CD4-positive, alpha-beta T cell (primary cell): Measurements from ENCODE around the gene DOCK4. TPM values are rescaled to one million over a fixed set of nuclear protein-coding genes. Genes with fewer than 3 reads are reported as not detected.

Experiments
- ATAC-seq: fragments of 200-7000 bp; cut with Tn5 transposase; one replicate; pipeline ENCODE4 v1.10.0; 2022; ENCODE audit warnings: mild to moderate bottlenecking; ENCODE audit not compliant: poor library complexity
- CTCF ChIA-PET: fragments of 350-600 bp; sonication (Branson Sonifier 250); formaldehyde crosslinking; loops from one replicate; lab custom pipeline; 2021; ENCODE audit warnings: antibody characterized with exemption, inconsistent platforms; lab: Charles Lee
- POLR2A ChIA-PET: fragments of 350-600 bp; sonication (Branson Sonifier 250); formaldehyde crosslinking; loops from one replicate; lab custom pipeline; 2021; ENCODE audit warnings: antibody characterized with exemption, inconsistent platforms; lab: Charles Lee
- DNase-seq, 14 experiments: peaks; one replicate each; pipeline ENCODE4 v3.0.0-alpha.2; 2013 to 2020; ENCODE audit warnings: mixed read lengths in 2 of 14
- H3K27ac ChIP-seq, 2 donors: one replicate each; pipeline versions ENCODE4 v1.5.1 to v1.7.0; 2013; ENCODE audit warnings: low read length in 2 of 2, low read depth in 1 of 2, mild to moderate bottlenecking in 1 of 2
- H3K27me3 ChIP-seq, 2 experiments: 1 replicate in 1 of 2; 2 replicates in 1 of 2; pipeline versions ENCODE4 v1.6.1 to v1.7.0; 2013; ENCODE audit warnings: low read length in 2 of 2, control low read depth in 1 of 2, mild to moderate bottlenecking in 1 of 2, moderate library complexity in 1 of 2; ENCODE audit not compliant: insufficient read depth in 2 of 2, control insufficient read depth in 1 of 2
- H3K36me3 ChIP-seq: one replicate; pipeline ENCODE4 v1.6.1; 2013; ENCODE audit warnings: low read length, control low read depth; ENCODE audit not compliant: insufficient read depth
- H3K4me1 ChIP-seq: one replicate; pipeline ENCODE4 v1.6.1; 2013; ENCODE audit warnings: low read length, control low read depth; ENCODE audit not compliant: insufficient read depth
- H3K4me3 ChIP-seq: one replicate; pipeline ENCODE4 v1.5.1; 2013; ENCODE audit warnings: mild to moderate bottlenecking, low read length, moderate library complexity
- H3K9me3 ChIP-seq, 2 experiments: 1 replicate in 1 of 2; 2 replicates in 1 of 2; pipeline versions ENCODE4 v1.6.1 to v1.7.0; 2013; ENCODE audit warnings: low read length in 2 of 2, mild to moderate bottlenecking in 2 of 2, control low read depth in 1 of 2, moderate library complexity in 1 of 2; ENCODE audit not compliant: control insufficient read depth in 1 of 2, insufficient read depth in 1 of 2
- H3K27ac Mint-ChIP-seq: one replicate; pipeline ENCODE4 v1.8.0; 2020; ENCODE audit warnings: mixed read lengths
- H3K27me3 Mint-ChIP-seq: one replicate; pipeline ENCODE4 v1.8.0; 2021; ENCODE audit warnings: mixed read lengths
- H3K36me3 Mint-ChIP-seq: one replicate; pipeline ENCODE4 v1.8.0; 2021; ENCODE audit warnings: low read depth, mixed read lengths
- H3K4me1 Mint-ChIP-seq: one replicate; pipeline ENCODE4 v1.8.0; 2021; ENCODE audit warnings: low read depth, mixed read lengths
- H3K4me3 Mint-ChIP-seq: one replicate; pipeline ENCODE4 v1.8.0; 2020; ENCODE audit warnings: mild to moderate bottlenecking, mixed read lengths
- H3K9me3 Mint-ChIP-seq: one replicate; pipeline ENCODE4 v1.8.0; 2020; ENCODE audit warnings: mixed read lengths
- CTCF ChIP-seq: fragments of 200-600 bp; IDR thresholded peaks from one replicate; pipeline ENCODE4 v1.8.0; 2022; ENCODE audit warnings: antibody characterized with exemption, mild to moderate bottlenecking
- intact Hi-C, 2 experiments: fragments of 100-400 bp; cut with DNase I in 1 of 2; cut with micrococcal nuclease in 1 of 2; formaldehyde crosslinking; loops; one replicate each; pipeline versions ENCODE4 v1.15.1 to v1.9.0; 2023 to 2025; cut with DNase I, micrococcal nuclease
- total RNA-seq, 174 experiments: library from RNA in 2 of 174; stranded (reverse) in 2 of 174; gene quantifications; one replicate each; pipeline ENCODE4 v1.2.3 and lab custom pipeline; 2021 to 2026

The DOCK4 gene
- total RNA-seq, 2 experiments from 2014 or later = 0.31 to 0.38 TPM

GRCh38 chr7:112074464-112074863, 131.7 kb downstream of the DOCK4 start:
- Histone ChIP-seq H3K9me3 (no peaks in the 10 kb centered on the region), H3K4me1 (no peaks in the 10 kb centered on the region), H3K36me3 (no peaks in the 10 kb centered on the region), H3K4me3 (no peak overlapping the region), H3K27ac (no peak overlapping the region), H3K27me3 (peaks cover 0 to 3% of the 10 kb centered on the region in 2 experiments)
- H3K4me3 Mint-ChIP-seq = no peak overlapping the region
- ATAC-seq (no peak), DNase-seq (no peak)
- no peaks in the 10 kb centered on the region for H3K36me3 Mint-ChIP-seq
- ChIA-PET CTCF (no interaction called here), POLR2A (no interaction called here)
- H3K4me1 Mint-ChIP-seq = no peaks in the 10 kb centered on the region
- no peak for TF ChIP-seq CTCF
- intact Hi-C loops = loop anchor here in 1 of 2 experiments (10.0 kb wide), 1 partner anchor 340 kb away; no protein-coding TSS in a partner anchor
- H3K9me3 Mint-ChIP-seq = no peaks in the 10 kb centered on the region
- peaks cover 22% of the 10 kb centered on the region for H3K27me3 Mint-ChIP-seq
- H3K27ac Mint-ChIP-seq = no peak overlapping the region

- H3K4me3 Mint-ChIP-seq = no peak overlapping the region
- ATAC-seq (no peak), DNase-seq (no peak)
- Histone ChIP-seq H3K4me3 (no peak overlapping the region), H3K27ac (no peak overlapping the region), H3K9me3 (no peaks in the 10 kb centered on the region), H3K27me3 (peaks cover 0 to 3% of the 10 kb centered on the region in 2 experiments), H3K4me1 (no peaks in the 10 kb centered on the region), H3K36me3 (no peaks in the 10 kb centered on the region)
- intact Hi-C loops = loop anchor here in 1 of 2 experiments (10.0 kb wide), 1 partner anchor 341 kb away; no protein-coding TSS in a partner anchor
- no peaks in the 10 kb centered on the region for H3K4me1 Mint-ChIP-seq
- no peaks in the 10 kb centered on the region for H3K36me3 Mint-ChIP-seq
- peaks cover 20% of the 10 kb centered on the region for H3K27me3 Mint-ChIP-seq
- POLR2A ChIA-PET = no interaction called here
- TF ChIP-seq CTCF = no peak
- CTCF ChIA-PET = no interaction called here
- H3K27ac Mint-ChIP-seq = no peak overlapping the region
- no peaks in the 10 kb centered on the region for H3K9me3 Mint-ChIP-seq
Observed at GRCh38 chr7:112073530-112073929, 132.7 kb downstream of the DOCK4 start.

GRCh38 chr7:112072541-112073245, 133.5 kb downstream of the DOCK4 start:
- H3K27ac ChIP-seq = no peak overlapping the region
- H3K36me3 Mint-ChIP-seq = no peaks in the 10 kb centered on the region
- no peak overlapping the region for H3K27ac Mint-ChIP-seq
- intact Hi-C loops = loop anchor here in 1 of 2 experiments (10.0 kb wide), 1 partner anchor 342 kb away; no protein-coding TSS in a partner anchor
- ChIA-PET POLR2A (no interaction called here), CTCF (no interaction called here)
- H3K4me1 ChIP-seq = no peaks in the 10 kb centered on the region
- H3K27me3 Mint-ChIP-seq = peaks cover 21% of the 10 kb centered on the region
- H3K4me3 Mint-ChIP-seq = no peak overlapping the region
- TF ChIP-seq CTCF = no peak
- no peak for DNase-seq
- no peaks in the 10 kb centered on the region for H3K9me3 Mint-ChIP-seq
- no peak for ATAC-seq
- no peaks in the 10 kb centered on the region for H3K27me3 ChIP-seq
- no peaks in the 10 kb centered on the region for H3K36me3 ChIP-seq
- no peaks in the 10 kb centered on the region for H3K9me3 ChIP-seq
- H3K4me1 Mint-ChIP-seq = no peaks in the 10 kb centered on the region
- no peak overlapping the region for H3K4me3 ChIP-seq
